ENCODE measurements around the gene GREB1L.
"Not testable (repeated sequence)": the region's sequence is repeated elsewhere in the genome, so short reads cannot be mapped to it uniquely, and the experiment has no call there.

The GREB1L gene

DNA sequence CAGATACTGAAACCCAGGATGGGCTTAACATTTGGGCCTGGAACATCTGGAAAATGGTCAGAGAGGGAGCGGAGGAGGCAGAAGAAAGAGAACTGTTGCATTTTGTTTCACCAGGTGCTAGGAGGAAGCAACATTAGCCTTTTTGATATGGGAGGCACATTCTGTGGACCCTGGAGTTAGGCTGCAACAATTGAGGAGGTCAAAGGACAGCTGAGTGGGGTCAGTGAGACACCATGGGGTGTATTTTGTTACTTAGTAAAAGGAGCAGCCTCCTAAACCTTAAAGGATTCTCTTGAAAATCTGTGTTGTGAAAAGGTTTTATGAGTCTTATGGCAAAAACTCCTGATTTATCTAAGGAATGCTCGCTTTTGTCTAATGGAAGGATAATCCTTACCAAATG lies 124.9 kb downstream of the GREB1L start:
- DNase-seq (ENCODE audit: low spot score), result no peak

DNA sequence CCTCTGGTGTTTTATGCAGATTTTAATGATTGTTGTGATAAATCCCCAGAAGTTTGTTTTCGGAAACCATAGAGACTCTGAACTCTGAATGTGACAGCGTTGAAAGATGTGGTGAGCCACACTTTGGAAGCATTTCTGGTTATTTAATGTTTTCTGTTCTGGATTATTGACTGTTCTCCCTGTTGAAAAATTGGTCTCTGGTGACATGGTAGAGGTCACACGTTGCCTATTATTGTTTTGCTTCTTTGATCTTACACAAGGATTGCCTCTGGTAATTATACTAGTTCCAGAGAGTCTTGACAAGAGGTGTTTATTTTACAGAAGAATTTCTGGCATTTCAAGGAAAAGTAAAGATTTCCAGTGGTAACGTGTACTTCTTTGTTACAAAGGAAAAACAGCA lies 127.1 kb downstream of the GREB1L start:
- DNase-seq (ENCODE audit: low spot score), result no peak

DNA sequence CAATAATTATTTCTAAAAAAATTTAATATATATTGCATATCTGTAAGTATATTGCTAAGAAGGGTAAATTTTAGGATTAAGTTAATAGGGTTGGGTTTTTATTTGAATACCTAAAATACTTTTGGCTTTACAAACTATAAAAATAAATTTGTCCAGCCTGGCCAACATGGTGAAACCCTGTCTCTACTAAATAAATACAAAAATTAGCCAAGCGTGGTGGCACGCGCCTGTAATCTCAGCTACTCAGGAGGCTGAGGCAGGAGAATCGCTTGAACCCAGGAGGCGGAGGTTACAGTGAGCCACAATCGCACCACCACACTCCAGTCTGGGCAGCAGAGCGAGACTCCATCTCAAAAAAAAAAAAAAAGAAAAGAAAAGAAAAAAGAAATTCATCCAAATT lies 127.6 kb downstream of the GREB1L start:
- DNase-seq (ENCODE audit: low spot score), result not testable (repeated sequence)

- no peak for DNase-seq (ENCODE audit: low spot score)
Measured at GRCh38 chr18:21383031-21383430, 141.0 kb downstream of the GREB1L start.

GRCh38 chr18:21386523-21387240 lies 144.7 kb downstream of the GREB1L start:
- DNase-seq (ENCODE audit: low spot score), result no peak

DNA sequence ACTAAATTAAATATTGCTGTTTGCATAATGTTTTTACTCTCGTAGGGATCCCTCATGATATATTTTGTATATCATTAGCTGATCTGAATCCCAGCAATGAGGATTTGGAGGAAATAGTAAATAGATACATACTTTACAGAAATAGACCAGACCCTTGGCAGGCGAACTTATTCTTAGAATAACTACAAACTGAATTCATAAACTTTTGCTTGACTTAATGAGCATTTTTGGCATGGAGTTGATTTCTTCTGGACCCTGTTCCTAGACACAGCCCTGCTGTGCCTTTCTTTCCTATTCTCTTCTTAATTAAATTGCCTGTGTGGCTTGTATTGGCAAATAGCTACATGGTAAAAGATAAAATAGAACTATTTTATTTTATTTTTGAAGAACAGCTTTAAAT lies 145.9 kb downstream of the GREB1L start:
- DNase-seq (ENCODE audit: low spot score), result no peak

DNA sequence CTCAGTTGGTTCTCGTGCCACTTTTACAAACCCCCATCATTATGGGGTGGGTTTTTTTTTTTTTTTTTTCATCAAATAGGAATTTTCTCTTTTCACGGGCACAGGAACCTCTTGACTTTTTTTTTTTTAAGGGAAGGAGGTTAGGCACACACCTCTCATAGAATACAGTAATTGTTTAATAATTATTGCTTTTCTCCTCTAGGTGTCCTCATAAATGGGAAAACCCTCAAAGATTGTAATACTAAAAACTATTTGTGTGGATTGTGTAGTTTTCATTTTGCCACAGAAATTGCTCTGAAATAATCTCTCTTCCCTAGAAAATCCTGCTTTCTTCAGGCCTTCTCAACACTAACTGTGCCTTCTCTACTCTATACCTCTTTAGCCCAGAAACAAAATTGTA lies 147.3 kb downstream of the GREB1L start:
- DNase-seq (ENCODE audit: low spot score), result no peak

DNA sequence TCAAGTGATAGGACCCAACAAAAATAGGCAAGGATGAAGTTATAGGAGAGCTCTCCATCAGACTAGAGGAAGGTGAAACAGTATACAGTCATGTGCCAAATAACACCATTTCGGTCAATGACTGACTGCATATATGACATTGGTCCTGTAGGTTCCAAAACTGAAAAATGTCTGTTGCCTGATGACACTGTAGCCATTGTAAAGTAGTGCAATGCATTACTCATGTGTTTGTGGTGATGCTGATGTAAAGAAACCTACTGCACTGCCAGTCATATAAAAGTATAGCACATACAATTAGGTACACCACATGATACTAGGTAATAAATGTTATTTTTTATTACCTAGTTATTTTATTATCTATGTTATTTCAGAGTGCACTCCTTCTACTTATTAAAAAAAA lies 147.9 kb downstream of the GREB1L start:
- DNase-seq (ENCODE audit: low spot score), result no peak

GRCh38 chr18:21391074-21391673 lies 149.1 kb downstream of the GREB1L start:
- DNase-seq (ENCODE audit: low spot score), result no peak

GRCh38 chr18:21393986-21394385 lies 152.0 kb downstream of the GREB1L start:
- DNase-seq (ENCODE audit: low spot score), result no peak

DNA sequence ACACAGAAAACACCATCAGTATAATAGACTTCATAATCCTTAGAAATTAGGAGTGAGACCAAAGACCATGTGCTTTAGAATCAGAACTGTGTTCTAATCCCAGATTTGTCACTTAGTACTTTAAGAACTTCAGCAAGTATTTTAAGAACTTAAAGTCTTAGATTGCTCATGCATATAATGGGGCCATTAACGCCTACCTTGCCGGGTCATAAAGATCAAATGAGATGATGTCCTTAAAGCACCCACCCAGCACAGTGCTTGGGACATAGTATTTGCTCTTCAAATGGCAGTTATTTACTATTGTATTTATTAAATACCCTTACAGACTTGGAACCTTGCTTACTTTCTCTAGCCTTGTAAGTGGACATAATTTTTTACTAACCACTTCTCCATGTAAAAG lies 156.1 kb downstream of the GREB1L start:
- no peak for DNase-seq (ENCODE audit: low spot score)

GRCh38 chr18:21402272-21402671 lies 160.2 kb downstream of the GREB1L start:
- no peak for DNase-seq (ENCODE audit: low spot score)

DNA sequence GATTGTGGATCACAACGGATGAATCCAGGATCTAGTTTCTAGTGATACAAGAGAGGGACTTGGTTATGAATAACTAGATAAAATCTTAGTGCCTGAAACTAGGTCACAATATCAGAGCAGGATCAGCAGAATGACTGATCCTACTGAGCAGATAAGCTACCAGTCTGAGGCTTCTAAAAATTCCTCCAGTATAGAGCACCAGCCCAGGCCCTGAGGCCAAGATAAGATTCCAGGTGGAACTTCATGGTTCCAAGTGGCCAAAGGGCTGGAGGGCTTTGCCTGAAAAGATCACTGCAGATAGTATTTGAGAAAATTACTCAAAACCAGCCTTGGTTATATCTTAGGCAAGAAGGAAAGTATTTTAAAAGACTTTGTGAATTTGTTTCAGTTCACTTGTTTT lies 162.4 kb downstream of the GREB1L start:
- no peak for DNase-seq (ENCODE audit: low spot score)

DNA sequence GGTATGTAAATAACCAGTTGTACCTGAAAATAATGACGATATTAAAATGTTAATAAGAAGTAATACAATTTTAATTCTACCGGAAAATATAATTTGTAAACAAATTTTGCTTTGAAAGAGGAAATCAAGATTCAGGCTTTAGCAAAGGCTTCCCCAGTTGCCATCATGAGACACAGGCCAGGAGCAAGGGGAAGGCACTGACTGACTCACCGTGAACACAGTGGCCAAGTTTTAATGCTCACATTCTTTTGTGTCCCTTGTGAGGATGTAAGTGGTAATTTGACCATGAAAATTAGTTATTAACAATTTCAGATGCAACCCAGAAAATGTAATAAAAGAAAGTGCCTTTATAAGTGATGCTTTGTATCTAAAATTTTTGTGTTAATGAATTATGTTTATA lies 164.1 kb downstream of the GREB1L start:
- no peak for DNase-seq (ENCODE audit: low spot score)

DNA sequence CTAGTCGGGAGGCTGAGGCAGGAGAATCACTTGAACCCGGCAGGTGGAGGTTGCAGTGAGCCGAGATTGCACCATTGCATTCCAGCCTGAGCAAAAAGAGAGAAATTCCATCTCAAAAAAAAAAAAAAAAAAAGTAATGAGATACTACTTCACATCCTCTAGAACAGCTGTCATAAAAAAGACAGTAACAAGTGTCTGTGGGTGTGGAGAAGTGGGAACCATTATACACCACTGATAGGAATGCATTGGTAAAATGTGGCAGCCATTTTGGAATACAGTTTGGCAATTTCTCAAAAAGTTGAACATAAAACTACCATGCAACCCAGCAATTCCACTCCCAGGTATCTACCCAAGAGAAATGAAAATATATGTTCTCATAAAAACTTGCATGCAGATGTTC lies 166.6 kb downstream of the GREB1L start:
- no peak for DNase-seq (ENCODE audit: low spot score)

GRCh38 chr18:21433436-21433835 lies 191.4 kb downstream of the GREB1L start:
- DNase-seq (ENCODE audit: low spot score), result no peak

- no peak for DNase-seq (ENCODE audit: low spot score)
Measured at GRCh38 chr18:21439431-21439846, 197.4 kb downstream of the GREB1L start.

DNA sequence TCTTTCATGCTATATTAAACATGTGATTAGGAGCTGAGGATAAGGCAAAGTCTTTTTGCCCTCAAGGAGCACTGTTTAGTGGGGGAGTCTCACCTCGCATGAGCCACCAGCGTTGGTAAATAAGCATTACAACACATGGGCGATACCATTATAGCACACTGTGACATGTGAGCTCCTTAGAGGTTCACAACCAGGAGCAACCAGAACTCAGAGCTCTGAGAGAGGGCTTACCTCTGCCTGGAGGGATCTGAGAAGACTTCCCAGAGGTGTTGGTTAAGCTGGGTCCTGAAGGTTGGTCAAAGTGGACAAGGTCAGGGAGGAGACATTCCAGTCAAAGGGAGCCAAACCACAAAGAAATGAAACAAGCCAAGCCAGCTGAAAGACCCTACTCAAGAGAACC lies 199.6 kb downstream of the GREB1L start:
- no peak for DNase-seq (ENCODE audit: low spot score)

DNA sequence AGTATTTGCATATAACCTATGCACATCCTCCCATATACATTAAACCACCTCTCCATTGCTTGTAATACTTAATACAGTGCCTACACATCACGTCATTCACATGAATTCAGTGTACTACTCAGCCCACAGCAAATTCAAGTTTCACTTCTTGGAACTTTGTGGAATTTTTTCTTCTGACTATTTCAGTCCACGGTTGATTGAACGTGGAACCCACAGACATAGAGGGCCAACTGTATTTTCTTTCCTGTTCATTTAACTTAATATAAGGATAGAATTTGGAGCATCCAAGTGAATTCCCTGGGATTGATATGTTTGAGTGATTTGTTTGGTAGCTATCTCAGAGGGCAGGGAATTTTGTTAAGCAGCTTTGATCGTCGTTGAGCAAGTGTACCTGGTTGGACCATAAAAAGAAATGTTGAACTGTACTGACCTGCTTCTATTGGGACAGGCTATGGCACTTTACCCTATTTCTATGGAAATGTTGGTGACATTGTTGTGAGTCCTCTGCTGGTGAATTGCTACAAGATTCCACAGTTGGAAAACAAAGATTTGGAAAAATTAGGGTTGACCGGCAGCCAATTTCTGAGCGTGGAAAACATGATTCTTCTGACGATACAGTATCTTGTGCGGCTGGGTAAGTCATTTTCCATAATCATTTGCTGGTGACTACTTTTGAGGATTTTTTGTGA lies 201.9 kb downstream of the GREB1L start:
- no peak for DNase-seq (ENCODE audit: low spot score)

- DNase-seq (ENCODE audit: low spot score), result no peak
Measured at GRCh38 chr18:21444465-21445212, 202.6 kb downstream of the GREB1L start.

DNA sequence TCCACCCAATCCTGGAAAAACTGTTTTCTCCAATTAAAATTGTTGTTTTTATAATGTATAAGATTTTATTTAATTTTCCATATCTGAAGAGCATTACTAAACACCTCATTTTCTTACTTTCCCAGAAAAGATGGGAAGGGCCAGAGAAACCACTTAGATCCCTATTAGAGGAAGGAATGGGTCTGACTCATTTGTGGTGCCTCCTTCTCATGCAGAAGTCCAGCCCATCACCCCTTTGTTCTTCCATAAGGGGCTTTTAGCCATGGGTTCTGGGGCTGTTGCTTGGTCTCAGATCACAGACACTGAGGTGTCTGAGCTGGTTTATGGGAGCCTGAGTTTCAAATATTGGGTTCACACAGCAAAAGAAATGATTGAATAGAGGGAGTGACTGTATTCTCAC lies 206.3 kb downstream of the GREB1L start:
- DNase-seq (ENCODE audit: low spot score), result no peak

DNA sequence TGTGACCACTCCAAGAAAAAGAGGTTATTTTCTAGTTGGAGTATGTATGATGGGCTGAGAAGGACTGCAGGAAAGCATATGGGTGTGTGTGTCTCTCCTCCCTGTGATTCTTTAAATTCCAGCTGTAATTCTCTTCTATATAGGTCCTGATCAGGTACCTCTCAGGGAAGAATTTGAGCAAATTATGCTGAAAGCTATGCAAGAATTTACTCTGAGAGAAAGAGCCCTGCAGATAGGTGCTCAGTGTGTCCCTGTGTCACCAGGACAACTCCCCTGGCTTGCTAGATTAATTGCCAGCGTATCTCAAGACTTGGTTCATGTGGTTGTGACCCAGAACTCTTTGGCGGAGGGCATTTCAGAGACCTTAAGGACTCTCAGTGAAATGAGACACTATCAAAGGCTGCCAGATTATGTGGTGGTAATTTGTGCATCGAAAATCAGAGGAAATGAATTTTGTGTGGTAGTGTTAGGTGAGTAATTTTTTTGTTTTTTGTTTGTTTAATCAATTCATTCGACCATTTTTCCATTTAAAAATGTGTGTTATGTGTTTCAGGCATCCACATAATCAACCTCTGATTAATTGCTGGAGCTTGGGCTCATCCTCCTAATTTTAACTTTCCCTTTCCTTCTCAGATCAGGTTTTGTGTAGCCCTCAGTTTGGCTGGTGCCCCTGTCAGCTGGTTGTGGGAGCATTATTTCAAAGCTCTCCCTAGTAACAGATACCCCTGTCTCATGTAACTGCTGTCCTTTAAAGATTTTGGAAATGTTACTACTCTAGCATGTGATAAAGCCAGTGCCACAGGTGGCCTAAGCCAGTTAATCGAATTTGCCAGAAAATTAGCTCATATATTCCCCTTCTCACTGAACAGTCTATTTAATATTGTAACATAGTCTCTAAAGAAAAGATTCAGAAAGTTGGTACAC lies 207.6 kb downstream of the GREB1L start:
- DNase-seq (ENCODE audit: low spot score), result no peak

Data from germinal center (tissue), 1 donor.